RWPE2 (cell line): Measurements from ENCODE around the gene PTPRN2.
A peak's percentile ranks its signal among the peaks of the same experiment; 100 is the strongest.

Experiments
- ATAC-seq: fragments of 200-7000 bp; cut with Tn5 transposase; 3 replicates; pipeline ENCODE4 v1.9.1; 2021; ENCODE audit warnings: low read depth
- DNase-seq: peaks from one replicate; pipeline ENCODE4 v3.0.0-alpha.2; 2020; ENCODE audit warnings: low spot score
- H3K27ac ChIP-seq: fragments of 450-650 bp; 2 replicates; pipeline ENCODE4 v1.5.1; 2017; ENCODE audit warnings: mild to moderate bottlenecking; ENCODE audit not compliant: poor library complexity, severe bottlenecking
- H3K27me3 ChIP-seq: fragments of 250-450 bp; sonication (Bioruptor Pico); 2 replicates; pipeline ENCODE4 v1.5.1; 2021; ENCODE audit warnings: mild to moderate bottlenecking, moderate library complexity; ENCODE audit not compliant: insufficient read depth, poor library complexity, severe bottlenecking
- H3K36me3 ChIP-seq: fragments of 250-450 bp; sonication (Bioruptor Pico); 2 replicates; pipeline ENCODE4 v1.5.1; 2020; ENCODE audit warnings: low read depth, mild to moderate bottlenecking, moderate library complexity
- H3K4me1 ChIP-seq: fragments of 250-450 bp; sonication (Bioruptor Pico); 2 replicates; pipeline ENCODE4 v1.5.1; 2021; ENCODE audit warnings: mild to moderate bottlenecking, moderate library complexity; ENCODE audit not compliant: insufficient read depth, poor library complexity, severe bottlenecking
- H3K4me3 ChIP-seq: fragments of 250-450 bp; sonication (Bioruptor Pico); 2 replicates; pipeline ENCODE4 v1.5.1; 2021; ENCODE audit warnings: mild to moderate bottlenecking, moderate library complexity; ENCODE audit not compliant: severe bottlenecking
- H3K9me3 ChIP-seq: fragments of 250-450 bp; sonication (Bioruptor Pico); 2 replicates; pipeline ENCODE4 v1.5.1; 2021; ENCODE audit warnings: mild to moderate bottlenecking, moderate library complexity; ENCODE audit not compliant: severe bottlenecking
- CTCF ChIP-seq: fragments of 450-650 bp; IDR thresholded peaks from one replicate; pipeline ENCODE4 v1.5.1; 2017; ENCODE audit warnings: mild to moderate bottlenecking, moderate library complexity; ENCODE audit not compliant: poor library complexity, severe bottlenecking

Gene PTPRN2

DNA sequence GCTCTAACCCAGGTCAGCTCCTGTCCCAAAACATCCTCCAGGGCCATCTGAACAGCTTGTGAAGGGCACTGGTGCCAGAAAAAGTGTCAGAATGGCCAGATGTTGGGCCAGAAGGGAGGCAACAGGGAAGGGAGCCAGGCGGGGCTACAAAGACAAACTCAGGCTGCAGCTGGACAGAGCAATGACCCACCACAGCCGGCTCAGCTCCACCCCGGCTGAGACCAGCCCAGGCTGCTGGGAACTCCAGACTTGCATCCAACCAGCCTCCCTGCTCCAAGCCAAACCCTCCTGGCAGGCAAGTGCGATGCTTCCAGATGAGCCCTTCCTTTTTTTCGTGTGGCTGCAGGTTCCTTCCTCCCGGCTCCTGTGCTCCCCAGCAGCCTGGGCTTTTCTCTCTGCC is 466.9 kb downstream of the PTPRN2 start:
- Histone ChIP-seq H3K36me3 (no peaks in the 10 kb centered on the region), H3K9me3 (peaks cover 12% of the 10 kb centered on the region), H3K27me3 (no peaks in the 10 kb centered on the region), H3K4me1 (no peaks in the 10 kb centered on the region), H3K27ac (no peak overlapping the region), H3K4me3 (no peak overlapping the region)
- peak; percentile 32 for DNase-seq
- TF ChIP-seq CTCF: no peak
- ATAC-seq: no peak

DNA sequence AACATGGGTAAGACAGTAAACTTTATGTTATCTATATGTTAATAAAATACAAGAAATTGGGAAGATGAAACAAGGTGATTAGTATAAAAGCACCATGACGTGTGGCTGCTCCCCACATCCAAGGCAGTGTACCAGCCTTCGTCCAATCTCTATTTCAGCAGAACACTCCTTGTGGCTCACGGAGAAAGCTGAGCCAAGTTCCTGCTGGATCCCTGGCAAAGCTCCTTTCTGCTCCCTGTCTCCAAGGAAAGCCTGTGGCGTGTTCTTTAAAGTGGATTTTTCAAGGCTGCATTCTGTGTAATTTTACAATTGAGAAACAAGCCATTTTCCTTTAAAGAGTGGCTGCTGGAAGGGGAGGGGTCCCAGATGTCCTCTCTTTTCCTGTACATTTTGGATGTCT is 467.3 kb downstream of the PTPRN2 start:
- DNase-seq: peak; percentile 4
- Histone ChIP-seq H3K27me3 (no peaks in the 10 kb centered on the region), H3K27ac (no peak overlapping the region), H3K4me3 (no peak overlapping the region), H3K36me3 (no peaks in the 10 kb centered on the region), H3K9me3 (peaks cover 9% of the 10 kb centered on the region), H3K4me1 (no peaks in the 10 kb centered on the region)
- TF ChIP-seq CTCF: no peak
- no peak for ATAC-seq

- Histone ChIP-seq H3K9me3 (peaks cover 15% of the 10 kb centered on the region), H3K27me3 (no peaks in the 10 kb centered on the region), H3K4me1 (no peaks in the 10 kb centered on the region), H3K4me3 (no peak overlapping the region), H3K27ac (no peak overlapping the region), H3K36me3 (no peaks in the 10 kb centered on the region)
- no peak for TF ChIP-seq CTCF
- DNase-seq (no peak), ATAC-seq (no peak)
These were observed 470.0 kb downstream of the PTPRN2 start for GRCh38 chr7:158117341-158118222.

DNA sequence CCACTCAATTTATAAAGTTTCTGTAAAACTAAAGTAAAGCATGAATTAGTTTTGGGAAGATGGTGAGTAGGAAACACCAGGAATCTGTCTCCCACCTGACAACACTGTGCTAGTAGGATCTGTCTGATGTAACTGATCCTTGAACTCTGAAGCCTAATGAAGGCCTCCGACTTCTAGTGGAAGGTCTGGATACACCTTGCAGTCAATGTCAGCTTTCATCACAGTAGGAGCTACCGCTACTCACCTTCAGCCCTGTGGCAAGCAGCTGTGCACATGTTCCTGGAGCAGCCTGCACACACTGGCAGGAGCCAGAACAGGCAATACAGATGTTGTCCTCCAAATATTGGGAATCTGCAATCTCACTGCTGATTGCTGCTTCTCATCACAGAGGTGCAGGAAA is 471.4 kb downstream of the PTPRN2 start:
- Histone ChIP-seq H3K9me3 (peaks cover 18% of the 10 kb centered on the region), H3K36me3 (no peaks in the 10 kb centered on the region), H3K4me1 (no peaks in the 10 kb centered on the region), H3K4me3 (no peak overlapping the region), H3K27me3 (no peaks in the 10 kb centered on the region), H3K27ac (no peak overlapping the region)
- DNase-seq (no peak), ATAC-seq (no peak)
- TF ChIP-seq CTCF: no peak
